ENCODE results near the gene KLHL29.

Gene KLHL29

DNA sequence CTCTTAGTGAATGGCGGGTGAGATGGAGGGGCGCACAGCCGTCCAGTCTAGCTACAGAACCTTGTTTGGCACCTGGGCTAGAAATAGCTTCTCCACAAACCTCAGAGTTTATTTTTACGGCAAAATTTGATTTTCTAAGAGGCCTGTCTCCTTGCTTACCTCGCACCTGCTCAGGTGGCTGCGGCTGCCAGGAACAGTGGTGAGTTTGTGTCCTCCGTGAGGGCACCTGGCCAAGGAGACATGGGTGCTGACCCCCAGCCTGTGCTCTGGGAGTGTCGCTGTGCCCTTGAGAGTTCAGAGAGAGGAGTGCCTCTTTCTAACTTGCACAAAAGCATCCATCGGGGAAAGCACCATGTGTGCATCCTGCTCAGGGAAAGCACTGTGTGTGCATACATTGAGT is 97.2 kb downstream of the KLHL29 start:
- TF ChIP-seq, protein P1, sequence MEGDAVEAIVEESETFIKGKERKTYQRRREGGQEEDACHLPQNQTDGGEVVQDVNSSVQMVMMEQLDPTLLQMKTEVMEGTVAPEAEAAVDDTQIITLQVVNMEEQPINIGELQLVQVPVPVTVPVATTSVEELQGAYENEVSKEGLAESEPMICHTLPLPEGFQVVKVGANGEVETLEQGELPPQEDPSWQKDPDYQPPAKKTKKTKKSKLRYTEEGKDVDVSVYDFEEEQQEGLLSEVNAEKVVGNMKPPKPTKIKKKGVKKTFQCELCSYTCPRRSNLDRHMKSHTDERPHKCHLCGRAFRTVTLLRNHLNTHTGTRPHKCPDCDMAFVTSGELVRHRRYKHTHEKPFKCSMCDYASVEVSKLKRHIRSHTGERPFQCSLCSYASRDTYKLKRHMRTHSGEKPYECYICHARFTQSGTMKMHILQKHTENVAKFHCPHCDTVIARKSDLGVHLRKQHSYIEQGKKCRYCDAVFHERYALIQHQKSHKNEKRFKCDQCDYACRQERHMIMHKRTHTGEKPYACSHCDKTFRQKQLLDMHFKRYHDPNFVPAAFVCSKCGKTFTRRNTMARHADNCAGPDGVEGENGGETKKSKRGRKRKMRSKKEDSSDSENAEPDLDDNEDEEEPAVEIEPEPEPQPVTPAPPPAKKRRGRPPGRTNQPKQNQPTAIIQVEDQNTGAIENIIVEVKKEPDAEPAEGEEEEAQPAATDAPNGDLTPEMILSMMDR (IDR thresholded peaks at IDR 0.05; ENCODE audit: low read length, missing control alignments): no peak
- H3K4me3 ChIP-seq (replicated peaks; ENCODE audit: low read depth, low read length): no peak overlapping the region
- DNase-seq (ENCODE audit: low read depth): no peak

DNA sequence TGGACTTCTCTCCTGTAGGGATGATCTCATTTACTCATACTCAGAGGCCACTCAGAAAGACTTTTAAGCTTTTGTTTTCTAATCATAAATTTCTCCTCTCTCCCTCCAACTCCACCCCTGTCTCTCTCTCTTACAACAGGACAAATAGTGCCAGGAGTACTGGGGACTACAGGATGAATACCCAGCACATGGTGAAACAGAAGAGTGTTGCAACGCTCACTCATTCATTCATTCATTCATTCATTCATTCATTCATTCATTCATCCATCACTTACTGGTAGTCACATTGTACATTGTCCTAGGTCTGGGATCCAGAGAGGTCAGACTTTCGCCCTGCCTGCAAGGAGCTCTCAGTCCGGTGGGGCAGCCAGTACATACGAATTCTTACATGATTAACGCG is 97.6 kb downstream of the KLHL29 start:
- TF ChIP-seq, protein P1 (IDR thresholded peaks at IDR 0.05; ENCODE audit: low read length, missing control alignments): no peak
- H3K4me3 ChIP-seq (replicated peaks; ENCODE audit: low read depth, low read length): no peak overlapping the region
- no peak for DNase-seq (ENCODE audit: low read depth)

DNA sequence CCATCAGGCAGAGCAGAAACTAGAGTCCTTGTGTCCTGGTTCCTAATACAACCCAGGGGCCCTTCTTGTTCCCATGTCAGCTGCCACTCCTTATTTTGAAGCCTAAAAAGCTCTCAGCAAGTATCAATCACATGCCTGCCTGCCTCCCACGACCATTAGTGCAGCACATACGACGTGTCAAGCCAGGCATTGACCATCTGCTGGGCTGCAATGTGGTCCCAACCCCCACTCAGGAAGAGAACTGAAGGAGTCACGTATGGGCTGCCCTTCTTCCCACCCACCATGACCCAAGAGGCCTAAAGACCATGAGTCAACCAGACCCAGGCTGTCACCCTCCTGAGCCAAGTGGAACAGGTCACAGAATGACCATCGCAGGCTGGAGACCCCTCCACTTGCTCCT is 98.8 kb downstream of the KLHL29 start:
- TF ChIP-seq, protein P1 (IDR thresholded peaks at IDR 0.05; ENCODE audit: low read length, missing control alignments): no peak
- H3K4me3 ChIP-seq (replicated peaks; ENCODE audit: low read depth, low read length): no peak overlapping the region
- no peak for DNase-seq (ENCODE audit: low read depth)

DNA sequence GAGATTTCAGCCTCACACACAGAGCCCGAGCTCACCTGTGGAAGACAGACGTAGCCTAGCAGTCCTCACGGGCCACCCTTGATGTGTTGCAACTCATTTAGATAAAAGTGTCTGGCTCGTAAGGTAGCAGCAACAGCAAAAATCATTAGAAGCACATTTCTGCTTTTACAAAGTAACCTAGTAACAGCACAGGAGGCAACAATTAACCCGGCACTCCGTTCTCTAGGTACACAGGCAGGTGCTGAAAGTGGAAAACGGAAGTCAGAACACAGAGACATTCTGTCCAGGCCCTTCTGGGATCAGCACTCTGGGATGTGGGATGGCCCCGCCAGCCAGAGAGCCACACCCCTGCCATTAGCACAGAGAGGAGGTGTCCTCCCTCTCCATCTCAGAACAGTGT is 99.3 kb downstream of the KLHL29 start:
- no peak overlapping the region for H3K4me3 ChIP-seq (replicated peaks; ENCODE audit: low read depth, low read length)
- TF ChIP-seq, protein P1 (IDR thresholded peaks at IDR 0.05; ENCODE audit: low read length, missing control alignments): no peak
- DNase-seq (ENCODE audit: low read depth): no peak

DNA sequence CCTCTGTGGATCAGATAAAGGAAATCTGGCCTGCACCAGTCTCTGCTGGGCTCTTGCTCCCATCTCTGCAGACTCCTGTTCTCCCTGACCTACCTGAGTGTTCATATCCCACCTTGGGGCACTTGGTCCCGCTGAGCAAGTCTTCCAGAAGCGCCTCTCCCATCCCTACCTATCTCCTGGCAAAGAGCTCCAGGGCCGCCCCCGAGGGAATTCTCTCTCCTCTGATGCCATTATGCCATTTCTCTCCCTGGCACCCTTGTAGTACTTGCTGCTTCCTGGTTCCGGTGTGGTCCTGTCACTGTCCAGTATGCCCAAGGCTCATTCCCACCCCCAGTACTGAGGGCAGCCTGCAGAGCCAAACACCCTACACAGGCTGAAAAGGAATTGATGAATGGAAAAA is 99.8 kb downstream of the KLHL29 start:
- DNase-seq (ENCODE audit: low read depth): no peak
- H3K4me3 ChIP-seq (replicated peaks; ENCODE audit: low read depth, low read length): no peak overlapping the region
- TF ChIP-seq, protein P1 (IDR thresholded peaks at IDR 0.05; ENCODE audit: low read length, missing control alignments): no peak

DNA sequence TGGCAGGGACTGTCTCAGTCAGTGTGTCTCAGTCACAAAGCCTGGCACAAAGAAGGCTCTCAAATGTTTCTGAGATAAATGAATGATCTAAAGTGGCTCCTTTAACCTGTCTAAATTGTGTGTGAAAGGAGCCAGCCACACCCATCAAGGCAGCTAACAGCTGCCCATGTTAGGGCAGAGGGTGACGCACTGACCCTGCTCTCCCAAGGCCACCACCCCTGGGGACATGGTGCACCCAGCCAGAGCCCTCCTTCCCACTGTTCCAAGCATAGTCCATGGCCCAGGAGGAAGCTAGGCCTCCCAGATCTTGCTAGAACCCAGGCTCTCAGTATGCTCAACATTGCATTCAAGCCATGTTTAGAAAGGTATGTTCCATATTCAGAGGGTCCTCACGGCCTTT is 100.3 kb downstream of the KLHL29 start:
- TF ChIP-seq, protein P1 (IDR thresholded peaks at IDR 0.05; ENCODE audit: low read length, missing control alignments): no peak
- no peak for DNase-seq (ENCODE audit: low read depth)

DNA sequence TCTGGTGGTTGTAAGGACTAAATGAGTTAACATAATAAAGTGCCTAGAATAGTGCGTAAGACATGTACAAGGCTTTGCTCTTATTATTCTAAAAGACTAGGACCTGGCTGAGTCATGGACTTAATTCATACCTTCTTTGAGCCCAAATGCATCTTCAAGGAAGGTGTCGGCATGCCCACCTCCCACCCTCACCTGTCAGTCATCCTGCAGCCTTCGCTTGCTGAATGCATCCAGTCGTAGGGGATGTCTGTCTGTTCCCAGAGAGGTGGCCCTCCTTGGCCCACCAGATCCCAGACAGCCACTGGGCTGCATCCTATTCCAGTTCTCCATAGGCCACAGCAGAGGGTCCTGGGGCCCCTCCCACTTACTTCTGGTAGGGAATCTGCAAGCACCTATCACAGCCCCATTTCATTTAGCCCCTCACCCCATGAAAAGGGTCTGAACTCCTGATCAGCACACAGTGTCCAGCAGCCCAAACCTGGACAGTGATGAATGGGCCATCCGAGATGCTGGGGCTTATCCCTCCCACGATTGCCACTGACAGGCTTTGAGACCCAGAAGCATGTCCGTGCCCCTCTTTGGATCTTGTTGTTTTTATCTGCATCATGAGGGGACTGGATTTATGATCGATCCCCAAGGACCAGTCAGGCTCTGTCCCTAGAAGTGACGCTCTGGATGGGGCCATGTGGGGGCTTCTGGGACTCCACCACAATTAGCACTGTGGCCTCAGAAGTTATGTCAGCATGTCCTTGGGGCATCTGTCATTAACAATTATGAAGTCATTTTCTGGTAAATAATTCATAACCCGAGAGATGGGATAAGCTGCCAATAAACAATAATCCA is 101.1 kb downstream of the KLHL29 start:
- TF ChIP-seq, protein P1 (IDR thresholded peaks at IDR 0.05; ENCODE audit: low read length, missing control alignments): no peak
- no peak overlapping the region for H3K4me3 ChIP-seq (replicated peaks; ENCODE audit: low read depth, low read length)
- DNase-seq (ENCODE audit: low read depth): no peak

More for the DNA sequence above, 100.3 kb downstream of the KLHL29 start:
- no peak overlapping the region for H3K4me3 ChIP-seq (replicated peaks; ENCODE audit: low read depth, low read length)

Data from fibroblast of pulmonary artery (primary cell).